ENCODE data around the gene LSM7.

The LSM7 gene

DNA sequence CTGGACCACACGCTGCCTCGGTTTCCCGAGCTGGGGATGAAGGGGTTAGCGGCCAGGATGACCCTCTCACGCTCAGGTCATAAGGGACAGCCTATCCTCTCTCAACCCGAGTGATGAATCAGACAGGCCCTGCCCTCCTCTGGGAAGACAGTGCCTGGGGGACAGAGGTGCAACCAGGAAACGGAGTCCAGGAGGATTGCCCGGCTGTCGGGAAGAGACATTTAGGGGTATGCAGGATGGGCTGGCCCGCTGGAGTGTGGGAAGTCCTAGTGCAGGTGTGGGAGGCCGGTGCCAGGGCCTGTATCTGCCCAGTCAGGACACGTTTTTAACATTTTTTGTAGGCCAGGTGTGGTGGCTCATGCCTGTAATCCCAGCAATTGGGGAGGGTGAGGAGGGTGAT is 8.3 kb downstream of the LSM7 start:
- DNase-seq, result no peak

DNA sequence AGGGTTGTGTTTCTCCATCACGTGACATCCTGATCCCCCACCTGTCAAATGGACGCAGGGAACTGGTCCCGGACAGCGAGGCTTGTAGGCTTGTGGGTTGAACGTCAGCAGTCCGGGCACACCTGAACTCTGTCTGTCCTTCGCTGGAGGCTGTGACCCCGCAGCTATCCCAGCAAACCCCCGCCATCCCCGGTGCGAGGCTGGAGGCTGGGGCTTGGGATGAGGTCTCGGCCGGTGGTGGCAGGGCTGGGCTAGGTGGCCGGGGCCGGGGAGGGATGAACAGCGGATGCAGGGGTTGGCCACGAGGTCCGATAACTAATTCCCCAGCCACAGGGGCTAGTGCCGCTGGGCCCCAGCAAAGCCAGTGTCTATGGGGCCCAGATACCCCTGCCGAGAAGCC is 8.8 kb downstream of the LSM7 start:
- DNase-seq, result no peak

DNA sequence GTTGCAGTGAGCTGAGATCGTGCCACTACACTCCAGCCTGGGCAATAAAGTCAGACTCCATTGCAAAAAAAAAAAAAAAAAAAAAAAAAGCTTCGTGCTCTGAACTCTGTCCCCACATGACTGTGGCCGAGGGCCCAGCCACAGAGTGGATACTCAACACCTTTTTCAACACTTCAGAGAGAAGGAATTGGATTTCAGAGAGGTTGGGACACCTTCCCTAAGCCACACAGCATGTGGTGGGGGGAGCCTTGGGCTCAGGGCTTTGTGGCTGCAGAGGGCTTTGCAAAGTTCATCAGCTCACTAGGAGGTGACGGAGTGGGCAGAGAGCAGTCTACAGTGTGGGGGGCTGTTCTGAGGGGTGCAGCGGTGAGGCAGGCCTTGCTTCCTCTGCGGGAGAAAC is 9.5 kb downstream of the LSM7 start:
- DNase-seq, result no peak

DNA sequence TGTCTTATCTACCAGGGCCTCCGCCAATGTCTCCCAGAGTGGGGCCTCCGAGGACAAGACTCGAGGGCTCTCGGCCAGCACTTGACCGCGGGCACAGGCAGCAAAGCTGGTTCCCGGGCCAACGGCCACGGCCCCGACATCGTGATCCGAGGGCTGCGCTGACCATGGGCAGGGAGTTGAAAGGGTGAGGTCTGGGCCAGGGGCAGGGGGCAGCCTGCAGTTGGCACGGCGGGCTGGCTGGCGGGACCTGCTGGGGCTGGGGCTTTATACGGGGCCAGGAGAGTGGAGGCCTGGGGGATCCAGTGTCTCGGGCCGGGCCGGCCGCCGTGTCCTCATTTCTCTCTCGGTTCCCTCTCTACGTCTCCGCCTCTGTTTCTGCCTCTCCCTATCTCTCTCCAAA is 10.6 kb downstream of the LSM7 start:
- no peak for DNase-seq

DNA sequence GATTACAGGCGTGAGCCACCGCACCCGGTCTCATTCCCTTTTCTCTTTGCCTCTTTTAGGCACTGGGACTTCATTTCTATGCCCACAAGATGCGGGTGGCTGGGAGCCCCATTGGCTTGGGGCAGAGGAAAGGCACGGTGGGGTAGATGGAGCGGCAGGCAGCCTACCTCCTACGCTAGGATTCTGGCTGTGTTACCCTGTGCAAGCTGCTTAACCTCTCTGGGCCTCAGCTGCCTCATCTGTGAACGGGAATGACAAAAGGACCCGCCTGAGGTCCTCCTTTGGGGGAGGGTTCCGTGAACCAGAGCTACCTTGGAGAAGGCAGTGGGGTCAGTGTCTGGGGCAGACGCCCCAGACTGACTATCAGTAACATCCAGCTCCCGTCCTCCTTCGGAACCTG is 11.1 kb downstream of the LSM7 start:
- no peak for DNase-seq

DNA sequence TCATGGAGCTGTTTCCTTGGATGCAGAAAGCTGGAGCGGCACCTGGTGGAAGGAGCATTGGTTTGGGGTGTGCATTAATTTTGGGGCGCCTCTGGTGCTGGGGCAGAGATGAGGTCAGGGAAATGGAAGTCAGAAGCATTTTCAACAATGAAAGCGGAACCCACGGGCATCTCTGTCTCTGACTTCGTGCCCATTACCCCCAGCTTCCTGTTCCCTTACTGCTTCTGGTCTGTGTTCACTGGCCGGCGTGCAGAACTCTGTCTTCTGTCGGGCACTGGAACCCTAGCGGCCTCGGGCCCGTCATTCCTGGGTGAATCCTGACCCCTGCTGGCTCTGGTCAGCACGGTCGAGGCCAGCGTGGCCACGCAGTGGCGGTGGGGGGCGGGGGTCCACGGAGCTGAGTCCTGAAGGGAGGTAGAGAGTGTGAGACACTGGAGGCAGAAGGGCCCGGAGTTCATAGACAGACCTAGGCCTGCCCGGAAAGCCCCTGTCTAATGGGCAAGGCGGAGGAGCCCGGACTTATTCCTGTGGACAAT is 12.5 kb downstream of the LSM7 start:
- no peak for DNase-seq

DNA sequence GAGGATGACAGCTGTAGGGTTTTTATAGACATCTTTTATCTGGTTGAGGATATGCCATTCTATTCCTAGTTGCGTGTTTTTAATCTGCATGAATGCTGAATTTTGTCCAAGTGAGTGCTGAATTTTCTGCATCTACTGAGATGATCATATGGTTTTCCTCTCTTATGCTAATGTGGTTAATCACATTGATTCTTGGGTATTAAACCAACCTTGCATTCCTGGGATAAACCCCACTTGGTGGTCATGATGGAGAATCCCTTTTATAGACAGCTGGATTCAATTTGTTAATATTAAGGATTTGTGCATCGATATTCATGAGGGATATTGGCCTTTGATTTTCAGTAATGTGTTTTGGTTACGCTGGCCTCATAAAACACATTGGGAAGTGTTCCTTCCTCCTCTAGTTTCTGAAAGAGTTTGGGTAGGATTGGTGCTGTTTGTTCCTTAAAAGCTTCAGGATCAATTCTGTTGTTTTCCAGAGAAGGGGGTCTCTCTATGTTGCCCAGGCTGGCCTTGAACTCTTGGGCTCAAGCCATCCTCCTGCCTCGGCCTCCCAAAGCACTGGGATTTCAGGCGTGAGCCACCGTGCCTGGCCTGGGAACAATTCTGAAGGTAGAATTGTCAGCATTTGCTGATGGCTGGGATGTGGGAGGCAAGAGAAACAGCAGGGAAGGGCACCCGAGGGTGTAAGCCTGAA is 13.1 kb downstream of the LSM7 start:
- no peak for DNase-seq

DNA sequence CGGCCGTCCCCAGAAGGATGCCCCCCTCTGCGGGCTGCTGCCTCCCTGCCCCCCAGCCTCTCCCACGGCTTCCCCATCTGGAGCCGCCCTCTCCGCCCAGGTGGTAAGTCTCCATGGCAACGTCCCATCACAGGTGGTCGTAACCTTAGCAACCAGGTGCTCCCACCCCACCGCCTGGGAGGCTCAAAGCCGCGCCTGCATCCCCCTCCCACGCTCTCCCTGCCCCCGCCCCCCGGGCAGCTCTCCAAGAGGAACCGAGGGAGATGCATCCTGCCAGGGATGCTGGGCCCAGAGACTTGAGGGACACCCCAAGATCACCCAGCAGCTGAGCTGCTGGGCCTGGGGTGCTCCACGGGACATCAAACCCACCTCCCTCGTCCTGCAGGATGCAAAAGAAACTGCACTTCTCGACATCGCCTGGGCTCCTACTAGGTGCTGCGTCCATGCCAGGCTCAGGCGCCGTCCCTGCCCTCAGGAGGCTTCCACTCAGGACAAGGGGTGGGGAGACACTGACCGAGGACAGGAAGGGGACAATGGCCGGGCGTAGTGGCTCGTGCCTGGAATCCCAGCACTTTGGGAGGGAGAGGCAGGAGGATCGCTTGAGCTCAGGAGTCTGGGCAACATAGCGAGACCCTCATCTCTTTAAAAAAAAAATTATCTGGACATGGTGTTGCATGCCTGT is 15.4 kb downstream of the LSM7 start:
- DNase-seq, result no peak

DNA sequence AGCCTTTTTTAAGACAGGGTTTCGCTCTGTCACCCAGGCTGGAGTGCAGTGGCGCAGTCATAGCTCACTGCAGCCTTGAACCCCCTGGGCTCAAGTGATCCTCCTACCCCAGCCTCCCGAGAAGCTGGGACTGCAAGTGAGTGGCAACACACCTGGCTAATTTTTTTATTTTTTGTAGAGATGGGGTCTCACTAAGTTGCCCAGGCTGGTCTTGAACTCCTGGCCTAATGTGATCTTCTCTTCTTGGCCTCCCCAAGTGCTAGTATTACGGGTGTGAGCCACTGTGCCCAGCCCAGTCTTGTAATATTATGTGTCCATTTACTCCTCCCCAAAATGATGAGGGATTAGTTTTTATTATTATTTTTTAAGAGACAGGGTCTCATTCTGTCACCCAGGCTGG is 17.3 kb downstream of the LSM7 start:
- no peak for DNase-seq

DNA sequence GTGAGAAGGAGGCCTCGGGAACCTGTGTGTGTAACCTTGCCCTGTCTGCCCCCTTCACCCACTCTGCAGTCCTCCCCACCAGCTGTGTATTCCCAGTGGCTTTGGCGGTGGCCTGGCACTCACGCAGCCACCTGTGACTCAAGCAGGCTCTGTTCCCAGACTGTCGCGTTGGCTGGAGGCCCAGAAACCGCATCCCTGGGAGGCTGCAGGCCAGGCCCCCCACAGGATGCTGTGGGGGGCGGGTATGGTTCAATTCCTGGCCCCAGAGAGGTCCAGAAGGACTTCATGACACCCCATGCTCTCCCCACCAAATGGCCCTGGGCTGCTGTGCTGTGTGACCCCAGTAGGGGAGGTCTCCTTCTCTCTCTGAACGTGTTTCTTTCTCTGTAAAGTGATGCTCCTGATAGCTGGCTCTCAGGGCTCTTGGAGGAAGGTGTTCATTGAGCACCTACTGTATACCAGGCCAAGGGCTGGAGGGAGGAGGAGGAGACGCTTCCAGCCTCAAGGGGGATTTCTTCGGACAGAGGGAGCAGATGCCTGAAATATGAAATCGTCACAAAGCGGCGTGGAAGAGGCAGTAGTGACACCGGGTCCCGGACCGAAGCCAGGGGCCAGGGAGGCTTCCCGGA is 18.5 kb downstream of the LSM7 start:
- DNase-seq, result no peak

DNA sequence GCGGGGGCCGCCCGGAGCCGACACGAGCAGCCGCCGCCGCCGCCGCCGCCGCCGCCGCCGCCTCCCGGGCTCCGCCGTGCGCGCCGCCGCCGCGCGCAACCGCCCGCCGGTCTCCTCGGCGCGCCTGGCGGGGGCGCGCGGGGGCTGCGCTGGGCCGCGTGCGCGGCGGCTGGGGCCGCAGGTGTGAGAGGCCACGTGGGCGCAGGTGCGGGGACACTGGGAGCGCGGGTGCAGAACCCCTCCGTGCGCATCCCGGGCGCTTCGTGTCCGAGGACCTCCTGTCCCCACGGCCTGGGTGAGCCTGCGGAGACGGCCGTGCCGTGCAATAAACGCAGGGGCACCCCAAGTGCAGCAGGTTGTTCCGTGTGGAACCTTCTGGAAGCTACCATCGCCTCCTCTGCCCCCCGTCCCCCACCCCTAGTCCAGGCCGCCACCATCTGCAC is 20.3 kb downstream of the LSM7 start, which contains the start of gene LINGO3:
Gene LINGO3 (minus strand): TSS at position 41 of the 443 bp plus-strand sequence. CDS start 16,378 bp downstream, outside the sequence.
- no peak for DNase-seq

DNA sequence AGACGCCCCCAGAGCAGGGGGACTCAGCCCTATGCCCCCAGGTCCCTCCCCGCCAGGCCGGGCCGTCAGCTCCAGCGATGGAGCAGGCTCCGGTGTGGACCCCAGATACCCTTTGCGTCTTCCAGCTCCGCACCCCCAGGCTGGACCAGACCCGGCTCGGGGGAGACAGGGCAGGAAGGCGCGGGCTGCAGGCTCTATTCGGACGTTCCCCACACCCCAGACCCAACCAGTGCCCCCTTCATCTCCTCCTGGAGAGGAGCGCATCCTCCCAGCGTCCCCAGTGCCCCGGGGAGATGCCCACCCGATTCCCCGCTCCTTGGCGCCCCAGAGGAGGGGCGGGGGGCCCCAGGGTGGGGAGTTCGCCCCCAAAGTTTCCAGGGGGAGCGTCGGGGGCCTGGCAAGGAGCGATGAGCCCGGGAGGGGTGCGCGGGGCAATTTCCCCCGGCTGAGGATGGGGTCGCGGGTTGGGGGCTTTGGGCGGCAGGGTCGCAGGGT is 20.8 kb downstream of the LSM7 start:
- no peak for DNase-seq

DNA sequence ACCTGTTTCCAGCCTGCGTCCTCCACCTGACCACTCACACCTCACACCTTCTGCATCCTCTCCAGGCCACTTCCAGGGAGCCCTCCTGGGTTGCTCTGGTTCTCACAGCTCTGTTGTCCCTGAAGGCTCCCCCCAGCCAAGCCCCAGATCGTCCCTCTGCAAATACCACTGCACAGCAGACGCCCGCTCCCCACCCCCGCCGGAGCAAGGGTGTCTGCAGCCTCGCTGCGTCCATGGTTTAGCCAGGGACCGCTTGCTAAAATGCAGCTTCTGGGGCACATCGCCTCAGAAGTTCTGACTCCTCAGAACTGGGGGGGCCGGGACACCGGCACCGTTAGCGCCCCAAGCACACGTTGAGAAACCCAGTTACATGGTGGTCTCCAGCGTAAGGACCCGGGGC is 21.4 kb downstream of the LSM7 start:
- no peak for DNase-seq

DNA sequence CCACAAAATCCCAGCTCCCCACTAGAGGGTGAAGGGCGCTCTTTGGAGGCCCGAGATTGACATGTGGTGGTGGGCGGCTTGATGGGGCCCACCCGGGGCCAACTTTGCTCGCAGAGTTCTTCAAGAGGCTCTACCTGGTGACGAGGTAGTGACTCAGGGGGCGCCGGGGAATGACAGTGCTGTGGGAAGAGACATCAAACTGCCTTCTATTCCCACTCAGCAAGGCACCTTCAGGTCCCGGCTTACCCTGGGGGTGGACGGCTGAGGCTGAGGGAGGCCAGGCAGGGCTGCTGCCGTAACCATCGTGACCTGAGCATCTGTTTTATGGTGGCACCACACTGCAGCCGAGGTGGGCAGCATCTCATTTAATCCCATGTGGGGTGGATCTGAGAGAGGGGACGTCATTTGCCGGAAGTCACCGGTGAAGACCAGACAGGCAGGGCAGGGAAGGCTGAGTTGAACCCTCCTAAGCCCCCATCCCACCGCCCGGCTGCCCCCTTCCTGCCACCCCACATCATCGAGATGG is 22.0 kb downstream of the LSM7 start:
- DNase-seq, result no peak

DNA sequence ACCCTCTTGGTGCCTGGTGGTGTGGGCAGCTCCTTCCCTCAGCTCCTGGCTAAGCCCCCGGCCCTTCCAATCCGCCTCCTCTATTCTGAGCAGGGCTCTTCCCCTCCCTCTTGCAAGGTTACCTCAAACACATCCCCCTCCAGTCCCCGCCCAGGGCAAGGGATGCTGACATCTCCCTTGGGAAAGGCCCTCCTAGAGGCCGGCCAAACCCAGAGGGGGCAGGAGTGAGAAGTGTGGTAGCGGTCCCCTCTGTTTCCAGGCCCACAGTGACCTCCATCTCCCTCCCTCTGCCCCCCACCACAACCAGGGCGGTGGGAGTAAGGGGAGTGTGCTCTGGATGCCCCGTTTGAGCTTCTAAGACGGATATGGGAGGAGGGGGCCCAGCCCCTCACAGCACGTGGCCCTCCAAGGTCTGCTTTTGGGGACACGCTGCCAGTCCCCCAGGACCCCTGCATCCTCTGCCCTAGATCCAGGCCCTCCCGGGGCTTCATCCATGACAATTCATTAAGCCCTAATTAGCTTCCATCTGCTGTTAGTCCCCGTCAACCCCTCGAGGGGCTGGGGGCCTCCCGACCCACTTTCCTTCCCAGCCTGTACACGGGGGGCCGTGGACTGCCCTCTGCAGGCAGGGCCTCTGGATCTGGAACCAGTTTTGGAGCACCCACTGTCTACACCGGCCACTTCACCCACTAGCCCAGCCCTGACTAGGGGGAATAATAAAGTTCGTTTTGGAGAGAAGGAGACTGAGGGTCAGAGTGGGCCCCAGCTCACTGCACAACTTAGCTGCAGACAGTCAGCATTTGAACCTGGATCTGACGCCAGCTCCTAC is 22.7 kb downstream of the LSM7 start:
- no peak for DNase-seq

DNA sequence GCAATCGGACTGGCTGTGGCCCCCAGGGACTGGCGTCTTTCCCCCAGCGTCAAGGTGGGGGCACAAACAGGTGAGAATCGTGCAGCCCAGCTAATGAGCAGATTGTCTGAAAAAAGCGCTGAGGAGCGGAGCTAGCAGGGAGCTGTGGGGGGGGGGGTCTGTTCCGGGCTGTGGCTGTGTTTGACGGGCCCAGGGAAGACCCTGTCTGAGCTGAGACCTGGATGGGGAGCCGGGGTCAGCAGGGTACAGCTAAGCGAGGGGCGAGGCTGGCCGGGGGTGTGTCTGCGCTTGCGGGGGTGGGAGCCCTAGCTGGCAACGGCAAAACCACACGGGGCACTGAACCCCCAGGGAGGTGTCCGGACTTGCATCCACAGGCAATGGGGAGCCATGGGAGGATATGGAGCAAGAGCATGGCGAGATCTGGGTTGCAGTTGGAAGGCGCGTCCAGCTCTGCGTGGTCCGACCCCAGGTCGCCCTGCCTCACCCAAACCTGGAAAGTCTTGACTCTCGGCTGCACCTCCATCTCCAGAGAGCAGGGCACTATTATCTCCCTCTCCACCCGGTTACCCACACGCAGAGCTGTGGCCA is 25.1 kb downstream of the LSM7 start:
- DNase-seq, result no peak

DNA sequence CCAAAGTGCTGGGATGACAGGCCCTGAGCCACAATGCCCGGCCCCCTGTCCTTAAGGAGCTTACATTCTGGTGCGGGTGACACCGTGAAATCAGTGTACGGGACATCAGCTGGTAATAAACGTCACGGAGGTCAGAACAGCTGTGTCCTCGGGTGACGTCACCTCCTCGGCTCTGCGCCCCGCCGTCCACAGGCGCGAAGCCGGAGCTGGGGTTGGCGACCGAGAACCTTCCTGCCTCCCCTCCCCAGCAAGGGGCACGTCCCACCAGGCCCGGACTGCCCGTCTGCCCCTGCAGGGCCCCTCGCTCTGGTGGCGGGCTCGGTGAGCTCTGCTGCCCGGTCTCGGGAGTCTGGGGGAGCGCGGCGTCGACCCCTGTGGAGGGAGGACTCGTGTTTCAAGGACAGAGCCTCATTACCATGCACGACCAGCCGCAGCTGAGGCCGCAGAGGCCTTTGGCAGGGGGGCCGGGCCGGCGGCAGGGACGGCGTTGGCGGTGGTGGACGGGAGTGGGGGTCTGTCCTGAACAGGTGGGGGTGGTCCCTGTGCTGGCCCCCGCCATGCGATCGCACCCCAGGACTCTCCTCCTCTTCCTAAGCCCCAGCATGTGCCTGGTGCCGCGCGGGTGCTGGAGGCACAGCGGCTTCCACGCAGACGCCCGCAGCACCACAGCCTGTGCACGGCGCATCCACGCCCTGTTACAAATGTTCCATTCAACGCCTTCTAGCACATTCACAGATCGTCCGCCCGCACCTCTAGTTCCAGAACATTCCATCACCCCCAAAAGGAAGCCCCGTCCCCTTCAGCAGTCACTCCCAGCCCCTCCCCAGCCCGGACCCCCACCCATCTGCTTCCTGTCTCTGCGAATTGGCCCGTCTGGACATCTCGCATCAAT is 25.8 kb downstream of the LSM7 start:
- no peak for DNase-seq

DNA sequence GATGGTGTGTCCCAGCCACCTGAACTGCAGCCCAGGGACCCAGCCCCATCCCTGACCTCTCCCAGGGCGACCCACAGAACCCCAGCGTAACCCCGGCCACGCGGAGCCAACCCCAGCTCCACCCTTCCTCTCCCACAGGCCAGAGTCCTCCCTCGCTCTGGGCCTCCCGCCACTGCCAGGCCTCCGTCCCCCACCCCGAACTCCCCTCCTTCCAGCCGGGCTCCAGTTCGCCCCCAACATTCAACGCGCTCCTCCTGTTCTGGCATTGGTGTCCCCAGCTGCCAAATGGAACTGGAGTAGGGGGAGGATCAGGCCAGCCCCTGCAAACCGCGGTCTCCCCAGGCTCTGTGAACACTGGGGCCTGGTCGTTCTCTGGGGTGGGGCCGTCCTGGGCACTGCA is 27.9 kb downstream of the LSM7 start:
- no peak for DNase-seq

DNA sequence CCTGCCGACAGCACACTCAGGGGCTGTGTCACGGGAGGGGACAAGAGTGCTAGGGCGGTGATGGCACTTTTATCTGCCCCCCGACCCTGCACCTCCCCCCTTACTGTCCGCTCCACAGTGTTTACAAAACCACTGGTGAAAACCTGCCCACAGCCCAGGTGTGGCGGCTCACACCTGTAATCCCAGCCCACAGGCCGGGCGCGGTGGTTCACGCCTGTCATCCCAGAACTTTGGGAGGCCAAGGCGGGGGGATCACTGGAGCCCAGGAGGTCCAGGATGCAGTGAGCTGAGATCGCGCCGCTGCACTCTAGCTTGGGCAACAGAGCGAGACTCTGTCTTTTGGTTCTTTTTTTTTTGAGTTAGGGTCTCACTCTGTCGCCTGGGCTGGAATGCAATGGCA is 32.2 kb downstream of the LSM7 start:
- no peak for DNase-seq

DNA sequence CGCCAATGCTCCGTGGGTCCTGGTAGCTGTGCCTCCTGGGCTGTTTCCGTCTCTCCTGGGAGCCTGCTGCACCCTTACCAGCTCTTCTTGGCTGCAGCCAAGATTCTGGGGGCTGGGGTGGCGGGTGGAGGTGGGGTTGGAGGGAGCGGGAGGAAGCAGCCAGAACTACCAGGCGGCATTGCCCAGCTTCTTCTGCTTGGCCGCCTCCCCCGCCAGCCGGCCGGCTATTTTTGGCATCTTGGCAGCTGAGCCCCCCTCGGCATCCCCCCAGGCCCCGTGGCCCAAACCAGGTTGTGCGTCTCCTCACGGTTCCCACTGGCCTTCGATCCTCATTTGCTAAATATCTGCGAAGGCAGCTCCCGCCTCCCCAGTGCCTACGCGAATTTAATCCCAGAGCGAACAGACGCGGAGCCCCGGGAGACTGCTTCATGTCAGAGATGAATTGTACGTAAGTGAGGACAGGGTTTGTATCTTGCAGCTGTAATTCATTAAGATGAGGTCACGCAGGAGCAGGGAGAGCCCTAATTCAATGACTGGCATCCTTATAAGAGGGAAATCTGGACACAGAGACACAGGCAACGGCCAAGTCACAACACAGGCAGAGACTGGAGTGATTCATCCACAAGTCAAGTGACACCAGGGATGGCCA is 33.6 kb downstream of the LSM7 start:
- no peak for DNase-seq
